PC-9 (cell line): ENCODE measurements around the gene SNRNP25.

ENCODE experiments used
- CTCF ChIP-seq: fragments of 200-600 bp; sonication (generic); conservative IDR thresholded peaks from 2 replicates; pipeline ENCODE4 v1.6.1; 2017; ENCODE audit warnings: mixed run types, antibody characterized with exemption, mild to moderate bottlenecking, moderate library complexity
- EZH2 ChIP-seq: fragments of 200-600 bp; sonication (generic); IDR thresholded peaks from 2 replicates; pipeline ENCODE4 v1.8.0; 2017; ENCODE audit warnings: antibody characterized with exemption, low read depth

DNA sequence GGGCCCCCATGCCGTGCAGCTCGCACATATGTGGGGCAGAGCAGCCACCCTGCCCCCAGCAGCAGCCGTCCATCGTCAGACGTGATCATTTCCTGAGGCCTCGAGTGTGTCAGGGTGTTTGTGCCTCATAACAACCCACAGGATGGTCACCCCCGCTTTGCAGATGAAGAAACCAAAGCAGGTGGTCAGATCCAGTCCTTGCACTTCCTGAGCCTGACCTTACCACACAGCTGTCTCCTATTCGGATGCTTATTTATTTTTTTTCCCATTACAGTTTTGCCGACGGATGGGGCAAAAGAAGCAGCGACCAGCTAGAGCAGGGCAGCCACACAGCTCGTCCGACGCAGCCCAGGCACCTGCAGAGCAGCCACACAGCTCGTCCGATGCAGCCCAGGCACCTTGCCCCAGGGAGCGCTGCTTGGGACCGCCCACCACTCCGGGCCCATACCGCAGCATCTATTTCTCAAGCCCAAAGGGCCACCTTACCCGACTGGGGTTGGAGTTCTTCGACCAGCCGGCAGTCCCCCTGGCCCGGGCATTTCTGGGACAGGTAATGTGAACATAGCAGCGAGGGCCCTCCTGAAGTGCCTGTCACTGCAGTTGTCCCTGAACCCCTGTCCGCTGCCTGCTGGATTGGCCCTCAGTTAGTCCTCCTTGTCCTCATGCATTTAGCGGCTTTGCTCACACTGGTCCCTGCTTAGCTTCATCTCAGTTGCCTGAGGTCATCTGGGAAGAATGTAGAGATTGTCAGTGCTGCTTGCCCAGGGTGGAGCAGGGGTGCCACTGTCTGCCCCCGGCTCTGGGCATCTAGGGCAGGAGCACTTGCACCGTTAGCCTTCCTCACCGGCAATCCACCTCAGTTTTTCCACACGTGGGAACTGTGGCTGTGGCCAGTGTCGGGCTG lies 25.8 kb downstream of the SNRNP25 start:
- no peak for TF ChIP-seq EZH2
- no peak for TF ChIP-seq CTCF
